ENCODE measurements around the gene MAP3K4.

GRCh38 chr6:160967833-160968232 is 23.7 kb upstream of the MAP3K4 start:
- TF ChIP-seq TAF1 (IDR thresholded peaks at IDR 0.05; ENCODE audit: low read depth): no peak
- TF ChIP-seq, protein P1, sequence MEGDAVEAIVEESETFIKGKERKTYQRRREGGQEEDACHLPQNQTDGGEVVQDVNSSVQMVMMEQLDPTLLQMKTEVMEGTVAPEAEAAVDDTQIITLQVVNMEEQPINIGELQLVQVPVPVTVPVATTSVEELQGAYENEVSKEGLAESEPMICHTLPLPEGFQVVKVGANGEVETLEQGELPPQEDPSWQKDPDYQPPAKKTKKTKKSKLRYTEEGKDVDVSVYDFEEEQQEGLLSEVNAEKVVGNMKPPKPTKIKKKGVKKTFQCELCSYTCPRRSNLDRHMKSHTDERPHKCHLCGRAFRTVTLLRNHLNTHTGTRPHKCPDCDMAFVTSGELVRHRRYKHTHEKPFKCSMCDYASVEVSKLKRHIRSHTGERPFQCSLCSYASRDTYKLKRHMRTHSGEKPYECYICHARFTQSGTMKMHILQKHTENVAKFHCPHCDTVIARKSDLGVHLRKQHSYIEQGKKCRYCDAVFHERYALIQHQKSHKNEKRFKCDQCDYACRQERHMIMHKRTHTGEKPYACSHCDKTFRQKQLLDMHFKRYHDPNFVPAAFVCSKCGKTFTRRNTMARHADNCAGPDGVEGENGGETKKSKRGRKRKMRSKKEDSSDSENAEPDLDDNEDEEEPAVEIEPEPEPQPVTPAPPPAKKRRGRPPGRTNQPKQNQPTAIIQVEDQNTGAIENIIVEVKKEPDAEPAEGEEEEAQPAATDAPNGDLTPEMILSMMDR (IDR thresholded peaks at IDR 0.05; ENCODE audit: poor library complexity, severe bottlenecking): no peak
- TF ChIP-seq EZH2 (IDR thresholded peaks at IDR 0.05; ENCODE audit: borderline replicate concordance, insufficient read depth, low read length, poor library complexity, severe bottlenecking): no peak
- TF ChIP-seq RAD21 (conservative IDR thresholded peaks at IDR 0.05): no peak
- TF ChIP-seq EP300 (conservative IDR thresholded peaks at IDR 0.05; ENCODE audit: poor library complexity, severe bottlenecking): no peak
- no peak for TF ChIP-seq POLR2AphosphoS5 (IDR thresholded peaks at IDR 0.05)
- TF ChIP-seq SMC3 (conservative IDR thresholded peaks at IDR 0.05; ENCODE audit: poor library complexity): no peak
